Measurements from ENCODE around the gene FAM187B.

- TF ChIP-seq CTCF (IDR thresholded peaks at IDR 0.05 in 4 of 5, conservative IDR thresholded peaks at IDR 0.05 in 1 of 5) (no peak), POLR2A (IDR thresholded peaks at IDR 0.05) (no peak)
Observed at GRCh38 chr19:35212241-35212640, 16.3 kb downstream of the FAM187B start.
